GM15510 (cell line): ENCODE data around the gene RERG.

Experiments used
- POLR2A ChIP-seq: IDR thresholded peaks from 3 replicates; pipeline ENCODE4 v1.6.1; 2011; ENCODE audit warnings: borderline replicate concordance; ENCODE audit not compliant: insufficient read length; ENCODE audit errors: extremely low read depth

The RERG gene

DNA sequence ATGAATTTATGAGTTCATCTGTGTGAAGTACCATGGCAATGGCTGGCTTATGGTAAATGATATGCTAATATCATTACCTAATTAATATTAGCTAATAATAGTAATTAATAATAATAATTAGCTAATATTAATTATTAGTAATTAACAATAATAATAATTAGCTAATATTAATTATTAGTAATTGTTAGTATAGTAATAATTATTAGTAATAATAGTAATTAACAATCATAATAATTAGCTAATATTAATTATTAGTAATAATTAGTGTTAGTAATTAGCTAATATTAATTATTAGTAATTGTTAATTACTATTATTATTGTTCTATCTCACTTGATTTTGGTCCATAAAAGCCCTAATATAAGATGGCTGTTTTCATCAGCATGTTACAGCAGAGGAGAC is 19.8 kb downstream of the RERG start:
- no peak for TF ChIP-seq POLR2A

DNA sequence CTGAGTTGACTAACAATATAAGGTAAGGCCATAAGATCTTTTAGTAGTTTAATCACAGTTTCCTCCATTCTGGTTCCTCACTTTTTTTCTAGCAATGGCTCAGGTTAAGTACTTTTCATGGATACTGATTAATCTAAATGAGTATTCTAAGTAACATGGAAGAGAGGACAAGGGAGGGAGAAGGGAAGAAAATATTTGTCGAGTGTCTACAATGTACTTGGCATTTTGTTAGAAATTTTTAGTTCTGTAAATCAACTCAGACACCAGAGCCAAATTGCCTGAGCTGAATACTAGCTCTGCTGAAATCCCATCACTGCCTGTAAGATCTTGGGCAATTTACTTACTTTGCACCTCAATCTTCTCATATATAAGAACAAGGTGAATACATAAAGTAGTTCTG is 20.2 kb downstream of the RERG start:
- no peak for TF ChIP-seq POLR2A

DNA sequence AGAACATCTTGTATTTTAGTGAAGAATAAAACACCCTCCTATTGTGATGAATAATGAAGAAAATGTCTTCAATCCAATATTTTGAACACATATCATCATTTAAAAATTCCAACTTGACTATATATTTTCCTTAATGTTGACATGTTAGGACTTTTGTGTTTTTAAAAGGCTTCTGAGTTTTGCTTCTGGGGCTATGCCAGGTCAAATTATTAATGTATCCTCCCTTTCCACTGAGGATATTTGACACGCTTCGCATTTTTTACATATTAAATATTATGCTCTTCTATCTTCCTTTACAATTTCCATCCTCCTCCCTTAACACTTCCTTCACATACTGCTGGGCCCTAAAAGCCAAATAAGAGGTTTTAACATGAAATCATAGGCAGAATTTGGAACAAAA is 20.6 kb downstream of the RERG start:
- no peak for TF ChIP-seq POLR2A

DNA sequence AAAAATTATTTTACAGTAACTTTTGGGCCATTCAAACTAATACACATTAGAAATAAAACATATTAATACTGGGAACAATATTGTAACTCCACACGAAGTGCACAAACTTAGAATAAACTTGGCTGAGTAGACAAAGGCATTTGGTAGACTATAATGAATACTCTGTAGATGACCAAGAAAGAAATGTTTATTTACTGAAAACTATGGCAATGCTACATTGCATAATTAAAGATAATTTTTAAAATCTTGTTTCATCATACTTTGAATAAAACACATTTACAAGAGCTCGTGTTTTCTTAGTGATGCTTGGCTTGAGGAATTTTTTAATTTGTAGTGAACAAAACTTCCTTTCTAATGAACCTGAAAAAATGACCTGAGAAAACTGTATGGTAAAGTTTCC is 21.3 kb downstream of the RERG start:
- TF ChIP-seq POLR2A, result no peak

DNA sequence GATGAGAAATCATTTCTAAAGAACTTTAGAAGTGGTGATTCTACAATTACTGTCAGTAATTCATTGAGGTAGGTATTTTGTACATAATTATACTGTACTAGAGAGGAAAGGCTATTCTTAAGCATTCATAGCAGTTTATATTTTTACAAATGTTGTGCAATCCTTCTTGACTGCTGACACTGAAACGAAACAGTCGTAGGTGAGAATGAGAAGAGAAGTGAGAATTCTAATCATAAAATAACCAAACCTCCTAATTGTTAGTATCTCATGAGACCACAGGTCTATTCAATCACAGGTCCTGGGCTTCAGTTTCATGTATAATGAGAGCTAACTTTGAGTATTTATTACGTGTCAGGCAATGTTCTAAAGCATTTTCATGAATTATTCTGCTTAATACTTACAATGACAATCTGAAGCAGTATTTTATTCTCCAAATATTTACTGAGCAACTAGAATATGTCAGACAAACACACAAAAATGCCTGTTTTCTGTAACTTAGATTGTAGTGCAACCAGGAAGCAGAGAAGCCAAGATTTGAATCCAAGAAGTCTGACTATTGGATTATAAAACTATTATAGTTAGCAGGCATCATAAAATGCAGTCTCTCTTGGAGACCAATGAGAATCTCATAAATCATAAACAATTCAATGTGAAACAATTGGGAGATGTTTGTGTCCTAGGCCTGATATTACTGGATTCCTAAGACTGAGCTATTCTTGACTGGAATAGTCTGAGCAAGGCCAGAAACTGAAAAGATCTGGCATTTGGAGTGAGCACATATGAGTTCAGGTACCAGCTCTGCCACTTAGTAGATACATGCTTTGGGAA is 24.3 kb downstream of the RERG start:
- no peak for TF ChIP-seq POLR2A

DNA sequence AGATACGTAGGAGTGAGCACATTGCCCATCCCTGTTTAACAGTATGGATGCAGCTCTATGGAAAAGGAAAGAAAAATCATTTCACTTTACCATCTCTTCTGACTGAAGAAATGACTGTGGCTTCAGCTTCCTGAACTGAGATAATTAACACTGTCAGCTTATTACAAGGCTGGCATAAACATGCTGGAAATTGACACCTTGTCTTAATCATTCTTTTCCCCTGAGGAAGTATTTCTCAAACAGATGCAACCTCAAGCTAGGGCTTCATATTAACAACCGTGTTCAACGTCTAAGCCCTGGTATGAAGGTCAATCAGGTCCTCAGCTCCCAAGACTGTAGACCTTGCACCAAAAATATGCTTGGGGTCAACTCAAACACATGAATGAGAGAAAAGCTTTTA is 25.0 kb downstream of the RERG start:
- no peak for TF ChIP-seq POLR2A

DNA sequence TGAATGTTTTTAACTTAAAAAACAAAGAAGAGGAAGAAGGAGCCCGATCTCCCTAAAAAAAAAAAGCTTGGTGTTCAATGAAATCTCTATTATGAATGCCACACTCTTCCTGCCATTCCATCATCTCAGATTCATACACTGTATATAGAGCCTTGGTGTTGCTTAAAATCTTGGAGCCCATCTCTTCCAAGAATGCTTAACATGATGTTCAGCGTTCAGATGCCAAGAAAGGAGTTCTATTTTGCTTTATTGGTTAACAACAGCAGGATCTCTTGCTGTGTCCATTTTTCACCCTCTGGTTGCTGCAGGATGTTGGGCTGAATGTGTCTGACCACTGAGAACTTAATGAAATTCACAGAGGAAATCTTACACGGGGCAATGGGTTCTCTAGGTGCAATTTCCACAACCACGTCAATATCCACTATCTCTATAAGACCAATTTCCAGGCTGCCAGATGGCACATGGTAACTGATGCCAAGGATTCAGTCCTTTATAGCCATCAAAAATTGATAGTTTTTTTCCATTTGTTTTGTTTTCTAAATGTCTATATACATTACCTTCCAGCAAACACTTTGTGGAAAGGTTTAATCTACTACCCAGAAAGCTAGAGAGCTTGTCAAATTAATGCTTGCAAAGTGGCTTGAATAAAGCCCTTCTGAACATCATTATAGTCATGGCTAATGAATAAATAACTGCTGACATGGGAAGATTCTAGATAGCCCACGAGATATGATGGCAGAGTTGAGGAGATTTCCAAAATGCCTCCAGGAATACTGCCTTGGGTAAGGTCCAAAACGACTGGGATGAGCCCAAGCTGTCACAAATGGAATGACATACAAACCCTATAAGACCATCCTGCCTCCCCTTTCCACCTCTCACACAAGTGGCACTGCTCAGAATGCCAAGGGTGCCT is 26.5 kb downstream of the RERG start:
- no peak for TF ChIP-seq POLR2A

DNA sequence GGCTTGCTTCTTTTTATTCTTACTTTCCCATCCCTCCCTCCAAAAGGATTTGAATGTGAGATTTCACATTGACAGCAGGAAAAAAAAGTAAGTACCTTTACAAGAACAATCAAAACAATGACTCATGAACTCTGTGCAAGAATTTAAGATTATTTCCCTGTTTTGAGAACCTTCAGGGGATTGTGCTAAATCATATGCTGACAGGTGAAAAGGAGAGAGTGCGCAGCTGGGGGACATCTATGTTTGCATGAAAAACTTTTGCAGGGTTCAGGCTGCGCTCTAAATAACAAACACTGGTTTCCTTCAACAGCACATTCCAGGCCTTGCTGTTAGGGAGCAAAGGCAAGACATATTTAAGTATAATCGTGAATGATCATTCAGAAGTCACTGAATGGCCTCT is 27.3 kb downstream of the RERG start:
- no peak for TF ChIP-seq POLR2A

DNA sequence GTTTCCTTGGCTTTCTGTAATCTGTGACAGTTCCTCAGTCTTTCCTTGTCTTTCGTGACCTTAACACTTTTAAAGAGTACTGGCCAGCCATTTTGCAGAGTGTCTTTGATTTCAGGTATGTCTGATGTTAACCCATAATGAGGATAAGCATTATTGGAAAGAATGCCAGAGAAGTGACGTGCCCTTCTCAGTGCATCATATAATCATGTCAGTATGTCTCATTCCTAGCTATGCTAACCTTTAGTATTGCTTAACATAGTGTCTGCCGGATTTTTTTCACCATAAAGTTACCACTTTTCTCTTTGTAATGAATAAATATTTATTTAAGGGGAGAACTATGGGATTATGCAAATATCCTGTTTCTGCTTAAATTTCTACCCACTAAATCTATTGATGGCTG is 28.5 kb downstream of the RERG start:
- no peak for TF ChIP-seq POLR2A

DNA sequence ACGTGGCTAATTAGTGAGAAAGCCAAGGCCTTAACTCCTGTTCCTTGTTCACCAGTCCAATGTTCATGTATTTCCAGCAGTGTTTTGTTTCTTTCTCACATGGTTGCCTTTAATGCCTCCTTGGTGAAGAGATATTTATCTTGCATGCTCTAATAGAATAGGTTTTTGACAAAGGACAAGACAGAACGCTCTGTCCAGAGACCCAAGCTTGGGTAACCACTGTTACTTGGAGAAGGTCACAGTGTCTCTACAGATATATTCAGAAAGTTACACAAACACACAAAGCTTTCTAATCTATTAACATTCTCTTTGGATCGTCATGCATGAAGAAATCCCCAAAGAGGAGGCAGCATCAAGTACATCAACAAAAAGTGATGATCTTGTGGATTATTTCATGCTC is 33.1 kb downstream of the RERG start:
- TF ChIP-seq POLR2A, result no peak

DNA sequence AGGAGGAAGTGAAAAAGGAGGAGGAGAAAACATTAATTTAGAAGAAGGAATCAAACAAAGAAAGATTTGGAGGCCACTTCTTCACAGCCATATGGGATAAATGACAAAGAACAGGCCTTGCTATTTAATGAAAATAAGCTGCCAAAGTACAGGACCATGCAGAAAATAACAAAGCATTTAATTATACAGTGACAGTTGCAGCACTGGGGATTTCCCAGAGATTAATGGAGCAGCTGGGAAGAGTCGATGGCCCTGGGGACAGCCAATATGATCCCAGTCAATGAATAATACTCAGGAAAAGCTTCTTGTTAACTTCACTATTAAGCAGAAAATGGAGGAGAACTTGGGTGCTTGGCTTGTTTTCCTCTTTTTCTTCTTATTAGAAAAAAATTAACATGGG is 34.6 kb downstream of the RERG start:
- TF ChIP-seq POLR2A, result no peak

DNA sequence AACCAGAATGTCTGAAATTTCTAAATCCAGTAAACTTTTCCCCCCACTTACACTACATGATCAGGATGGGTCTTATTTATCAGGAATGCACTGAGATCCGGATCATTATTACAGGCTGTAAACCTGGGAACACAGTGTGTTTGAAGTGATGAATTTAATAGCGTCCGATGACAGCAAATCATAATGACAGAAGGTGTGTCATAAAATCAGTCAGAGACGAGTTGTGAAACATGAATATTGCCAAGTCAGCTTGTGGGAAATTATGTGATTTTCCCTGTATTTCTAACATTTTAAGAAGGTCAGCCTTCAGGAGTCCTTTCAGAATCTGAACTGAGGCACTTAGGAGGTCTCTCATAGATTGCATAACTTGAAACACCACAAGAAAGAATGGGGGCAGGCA is 36.7 kb downstream of the RERG start:
- no peak for TF ChIP-seq POLR2A

DNA sequence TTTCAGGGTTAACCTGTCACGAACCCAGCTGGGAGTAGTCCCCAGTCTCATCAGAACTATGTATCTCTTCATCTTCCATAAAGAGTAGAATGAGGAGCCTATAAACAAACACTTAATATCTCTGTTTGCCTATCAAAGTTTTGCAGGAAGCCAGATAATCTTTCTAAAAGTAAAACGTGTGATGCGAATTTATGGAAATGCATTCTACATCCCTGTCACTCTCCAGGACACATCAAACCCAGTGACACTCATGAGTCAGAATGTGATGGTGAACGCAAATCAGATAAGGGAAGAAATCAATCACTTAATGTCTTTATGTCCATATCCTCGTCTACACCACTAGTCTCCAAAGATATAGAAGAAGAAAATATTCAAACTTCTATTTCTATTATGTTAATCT is 37.4 kb downstream of the RERG start:
- no peak for TF ChIP-seq POLR2A

DNA sequence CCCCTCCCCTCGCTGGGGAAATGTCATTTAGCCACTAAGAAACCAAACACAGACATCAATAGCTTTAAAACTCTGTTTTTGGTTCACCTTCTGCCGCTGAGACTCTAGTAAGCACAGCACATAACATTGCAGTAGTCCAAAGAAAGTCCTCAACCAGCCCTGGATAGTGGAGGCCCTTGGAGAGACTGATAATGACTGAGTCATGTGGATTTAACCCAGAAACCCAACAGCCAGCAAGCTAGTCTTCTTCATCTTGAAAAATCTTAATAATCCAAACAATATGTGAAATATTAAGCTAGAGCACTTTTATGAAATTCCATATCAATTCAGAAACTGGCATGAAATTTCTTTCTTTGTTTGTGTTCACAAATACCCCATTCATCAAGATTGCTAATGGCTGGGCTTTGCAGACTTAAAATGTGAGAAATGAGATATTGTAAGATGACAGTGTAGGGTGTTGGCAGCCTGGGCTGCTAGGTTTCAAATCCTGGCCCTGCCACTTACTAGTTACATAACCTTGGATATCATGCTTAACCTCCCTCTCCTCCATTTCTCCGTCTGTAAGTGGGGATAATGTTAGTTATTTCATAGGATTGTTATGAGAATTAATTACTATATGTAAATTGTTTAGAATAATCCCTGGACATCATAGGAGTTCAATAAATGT is 40.1 kb downstream of the RERG start:
- TF ChIP-seq POLR2A, result no peak

DNA sequence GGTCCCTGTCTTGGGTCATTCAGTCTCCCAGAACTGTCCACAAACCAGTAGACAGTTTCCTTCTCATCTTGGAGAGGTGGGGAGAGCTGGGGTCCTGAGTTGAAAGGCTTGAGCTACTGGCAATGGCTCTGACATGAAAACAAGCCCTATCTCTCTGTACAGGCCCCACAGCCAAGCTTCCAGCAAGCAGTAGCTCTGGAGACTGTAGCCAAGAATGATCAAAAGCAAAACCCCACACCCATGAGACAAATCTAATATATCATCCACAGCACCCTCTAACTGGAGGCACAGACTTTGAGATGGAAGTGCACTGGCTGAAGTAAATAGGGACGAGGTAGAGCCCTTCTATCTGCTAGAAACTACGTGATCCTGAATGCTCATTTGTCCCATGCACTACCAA is 40.9 kb downstream of the RERG start:
- TF ChIP-seq POLR2A, result no peak

DNA sequence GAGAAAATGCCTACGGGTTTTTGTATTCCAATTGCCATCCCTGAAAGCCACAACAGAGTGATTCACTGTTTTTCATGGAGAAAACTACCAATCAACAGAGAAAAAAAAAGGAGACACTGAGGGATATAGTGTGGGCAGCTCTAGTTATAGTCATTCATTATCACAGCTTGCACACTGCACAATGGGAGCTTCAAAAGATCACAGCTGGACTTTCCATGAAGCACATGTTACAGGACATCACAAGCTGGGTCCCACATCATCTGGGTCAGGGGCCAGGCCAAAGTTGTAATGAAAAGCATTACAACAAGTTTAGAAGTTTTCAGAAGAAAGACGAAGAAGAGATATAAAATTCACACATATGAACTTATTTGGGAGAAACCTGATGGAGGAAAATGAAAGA is 41.5 kb downstream of the RERG start:
- TF ChIP-seq POLR2A, result no peak

DNA sequence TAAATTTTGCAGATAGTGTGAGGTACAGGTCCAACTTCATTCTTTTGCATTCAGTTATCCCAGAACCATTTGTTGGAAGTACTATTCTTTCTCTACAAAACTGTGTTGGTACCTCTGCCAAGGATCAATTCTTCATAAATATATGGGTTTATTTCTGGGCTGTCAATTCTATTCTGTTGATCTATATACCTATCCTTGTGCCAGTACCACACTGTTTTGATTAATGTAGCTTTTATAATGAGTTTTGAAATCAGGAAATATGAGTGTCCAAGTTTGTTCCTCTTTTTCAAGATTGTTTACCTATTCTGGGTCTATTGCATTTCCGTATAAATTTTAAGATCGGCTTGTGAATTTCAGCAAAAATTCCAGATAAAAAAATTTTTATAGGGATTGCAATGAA is 48.1 kb downstream of the RERG start:
- TF ChIP-seq POLR2A, result no peak
